Stimulated activated CD8-positive, alpha-beta memory T cell treated with anti-CD3 and anti-CD28 coated beads, Interleukin-2, amount 100 ng/mL, for 1 hour (primary cell): ENCODE measurements around the gene PALLD.

Source experiments
- DNase-seq, 2 donors: peaks; one replicate each; pipeline ENCODE4 v3.0.0-alpha.2; 2020; ENCODE audit warnings: low read depth in 2 of 2

PALLD gene

DNA sequence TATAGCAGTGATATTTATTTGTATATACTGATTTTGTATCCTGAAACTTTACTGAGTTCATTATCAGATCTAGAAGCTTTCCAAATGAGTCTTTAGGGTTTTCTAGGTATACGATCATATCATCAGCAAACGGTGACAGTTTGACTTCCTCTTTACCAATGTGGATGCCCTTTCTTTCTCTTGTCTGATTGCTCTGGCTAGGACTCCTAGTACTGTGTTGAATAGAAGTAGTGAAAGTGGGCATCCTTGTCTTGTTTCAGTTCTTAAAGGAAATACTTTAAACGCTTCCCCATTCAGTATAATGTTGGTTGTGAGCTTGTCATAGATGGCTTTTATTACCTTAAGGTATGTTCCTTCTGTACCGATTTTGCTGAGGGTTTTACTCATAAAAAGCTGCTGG lies 475.7 kb downstream of the PALLD start:
- no peak for DNase-seq
